AG09319 (cell line): ENCODE results near the gene MYO18A.

Source experiments
- DNase-seq: peaks from one replicate; pipeline ENCODE4 v3.0.0-alpha.2; 2010; ENCODE audit warnings: low read depth; ENCODE audit errors: extremely low read depth
- TF ChIP-seq, protein P1 (sequence below): IDR thresholded peaks from 2 replicates; pipeline ENCODE4 v1.5.1; 2011; ENCODE audit warnings: low read depth, mild to moderate bottlenecking, inconsistent platforms, low read length, moderate library complexity

The MYO18A gene

DNA sequence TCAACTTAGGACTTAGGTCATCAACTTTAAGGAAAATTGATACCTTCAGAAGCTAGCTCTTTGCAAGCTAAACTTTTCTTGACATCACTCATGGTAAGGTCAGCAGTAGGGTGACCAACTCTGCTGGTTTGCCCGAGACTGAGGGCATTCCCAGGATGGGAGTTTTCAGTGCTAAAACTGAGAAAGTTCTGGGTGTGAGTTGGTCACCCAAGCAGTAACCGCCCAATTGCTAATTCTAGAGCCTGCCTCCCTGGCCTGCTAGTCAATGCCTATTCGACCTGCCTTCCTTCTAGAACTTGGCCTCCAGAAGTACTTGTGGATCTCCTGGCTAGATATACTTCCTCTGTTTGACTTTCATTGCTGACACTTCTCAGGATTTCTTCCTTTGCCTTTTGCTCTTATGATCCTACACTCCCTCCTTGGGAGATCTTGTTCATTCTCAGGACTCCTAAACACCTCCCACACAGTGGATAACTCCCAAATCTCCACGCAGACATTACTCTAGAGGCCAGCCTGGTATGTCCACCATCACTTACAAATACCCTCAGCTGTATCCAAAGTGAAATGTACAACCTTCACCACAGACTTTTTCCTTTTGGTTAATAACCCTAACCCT is 10.5 kb upstream of the MYO18A start:
- TF ChIP-seq, protein P1, sequence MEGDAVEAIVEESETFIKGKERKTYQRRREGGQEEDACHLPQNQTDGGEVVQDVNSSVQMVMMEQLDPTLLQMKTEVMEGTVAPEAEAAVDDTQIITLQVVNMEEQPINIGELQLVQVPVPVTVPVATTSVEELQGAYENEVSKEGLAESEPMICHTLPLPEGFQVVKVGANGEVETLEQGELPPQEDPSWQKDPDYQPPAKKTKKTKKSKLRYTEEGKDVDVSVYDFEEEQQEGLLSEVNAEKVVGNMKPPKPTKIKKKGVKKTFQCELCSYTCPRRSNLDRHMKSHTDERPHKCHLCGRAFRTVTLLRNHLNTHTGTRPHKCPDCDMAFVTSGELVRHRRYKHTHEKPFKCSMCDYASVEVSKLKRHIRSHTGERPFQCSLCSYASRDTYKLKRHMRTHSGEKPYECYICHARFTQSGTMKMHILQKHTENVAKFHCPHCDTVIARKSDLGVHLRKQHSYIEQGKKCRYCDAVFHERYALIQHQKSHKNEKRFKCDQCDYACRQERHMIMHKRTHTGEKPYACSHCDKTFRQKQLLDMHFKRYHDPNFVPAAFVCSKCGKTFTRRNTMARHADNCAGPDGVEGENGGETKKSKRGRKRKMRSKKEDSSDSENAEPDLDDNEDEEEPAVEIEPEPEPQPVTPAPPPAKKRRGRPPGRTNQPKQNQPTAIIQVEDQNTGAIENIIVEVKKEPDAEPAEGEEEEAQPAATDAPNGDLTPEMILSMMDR, result no peak
- DNase-seq, result no peak

DNA sequence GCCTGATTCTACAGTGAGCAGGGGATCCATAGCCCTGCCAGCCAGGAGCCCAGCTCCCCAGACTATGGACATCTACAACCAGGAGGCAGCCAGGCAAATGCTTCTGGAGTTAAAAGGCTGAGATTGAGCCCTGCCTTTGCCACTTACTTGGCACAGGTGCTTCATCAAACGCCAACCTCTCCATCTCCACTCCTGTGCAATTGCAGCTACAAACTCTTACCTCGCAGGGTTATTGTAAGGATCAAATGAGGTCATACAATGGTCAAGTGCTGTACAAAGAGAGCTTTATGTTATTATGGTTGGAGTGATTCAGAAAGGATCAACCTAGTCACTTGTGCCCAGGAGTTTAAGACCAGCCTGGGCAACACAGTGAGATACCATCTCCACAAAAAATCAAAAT is 9.8 kb upstream of the MYO18A start:
- no peak for DNase-seq
- TF ChIP-seq, protein P1, result no peak

DNA sequence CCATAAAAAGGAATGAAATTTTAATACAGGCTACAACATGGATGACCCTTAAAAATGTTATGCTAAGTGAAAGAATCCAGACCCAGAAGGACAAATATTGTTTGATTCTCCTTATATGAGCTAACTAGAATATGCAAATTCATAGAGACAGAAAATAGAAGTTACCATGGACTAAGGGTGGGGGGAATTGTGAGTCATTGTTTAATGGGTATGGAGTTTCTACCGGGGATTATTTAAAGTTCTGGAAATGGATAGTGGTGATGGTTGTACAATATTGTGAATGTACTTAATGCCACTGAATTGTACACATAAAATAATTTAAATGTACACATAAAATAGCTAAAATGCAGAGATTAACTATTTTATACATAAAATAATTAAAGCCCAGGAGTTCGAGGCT is 9.2 kb upstream of the MYO18A start:
- DNase-seq, result no peak
- TF ChIP-seq, protein P1, result no peak

DNA sequence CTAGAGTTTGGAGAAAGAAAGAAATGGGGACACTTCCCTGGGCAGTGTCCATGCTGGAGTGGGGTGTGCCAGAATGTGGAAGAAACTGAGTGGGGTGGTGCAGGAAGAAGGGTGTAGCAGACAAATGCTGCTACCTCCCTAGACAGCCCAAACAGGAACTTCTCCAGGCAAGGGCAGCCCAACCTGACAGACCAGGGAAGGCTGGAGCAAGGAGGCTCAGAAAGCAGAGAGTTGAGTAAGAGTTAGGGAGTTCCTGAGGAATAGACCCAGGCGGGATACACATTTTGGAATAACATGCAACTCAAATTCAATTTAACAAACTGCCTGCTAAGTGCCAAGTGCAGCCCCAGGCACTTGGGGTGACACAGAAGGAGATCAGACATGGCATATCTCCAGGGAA is 1.0 kb upstream of the MYO18A start:
- DNase-seq, result no peak
- TF ChIP-seq, protein P1, result no peak

- no peak for DNase-seq
- TF ChIP-seq, protein P1, result no peak
Measured at GRCh38 chr17:29180788-29181160, 576 bp upstream of the MYO18A start.

GRCh38 chr17:29179232-29180033 is 765 bp downstream of the MYO18A start:
- no peak for DNase-seq
- TF ChIP-seq, protein P1, result no peak

DNA sequence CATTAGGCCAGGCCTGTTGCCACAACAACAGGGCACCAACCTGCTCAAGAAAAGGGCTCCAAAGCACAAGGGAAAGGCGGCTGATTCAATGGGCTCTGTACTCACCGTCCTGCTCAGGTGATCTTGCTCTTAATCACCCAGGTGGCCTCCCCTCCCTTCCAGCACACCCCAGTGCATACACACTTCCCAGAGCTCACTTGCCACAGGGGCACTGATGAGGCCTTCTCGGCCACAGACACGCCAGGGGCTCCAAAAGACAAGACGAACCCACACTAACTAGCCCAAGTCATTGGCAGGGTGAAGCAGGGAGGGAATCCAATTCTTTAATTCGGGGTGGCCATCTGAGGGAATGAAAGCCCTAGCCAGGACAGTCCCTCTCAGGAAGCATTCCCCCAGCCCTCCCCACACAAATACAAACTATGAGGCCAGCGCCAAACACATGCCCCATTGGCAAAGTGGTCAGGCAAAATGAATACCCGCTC is 1.4 kb downstream of the MYO18A start:
- TF ChIP-seq, protein P1, result no peak
- no peak for DNase-seq
